Measurements from ENCODE around the gene NPHS1. TPM values are rescaled to one million over a fixed set of nuclear protein-coding genes. Genes with fewer than 3 reads are reported as not detected.
"Not testable (repeated sequence)": the region's sequence is repeated elsewhere in the genome, so short reads cannot be mapped to it uniquely, and the experiment has no call there.

NPHS1 gene
- total RNA-seq, 1 donor from 2014 or later, result not detected

GRCh38 chr19:35853038-35853756 is 893 bp upstream of the NPHS1 start:
- intact Hi-C loops (cut with DNase I), result no loop called here
- DNase-seq (ENCODE audit: missing footprints), result peak; percentile 11
- ATAC-seq, result no peak

GRCh38 chr19:35851213-35852028 is 883 bp downstream of the NPHS1 start:
- intact Hi-C loops (cut with DNase I), result no loop called here
- ATAC-seq (no peak), DNase-seq (ENCODE audit: missing footprints) (no peak)

GRCh38 chr19:35848919-35849505 is 3.3 kb downstream of the NPHS1 start:
- ATAC-seq (no peak), DNase-seq (ENCODE audit: missing footprints) (no peak)
- intact Hi-C loops (cut with DNase I), result no loop called here

- intact Hi-C loops (cut with DNase I), result no loop called here
- DNase-seq (ENCODE audit: missing footprints) (no peak), ATAC-seq (no peak)
These were observed 3.8 kb downstream of the NPHS1 start for GRCh38 chr19:35848486-35848885.

GRCh38 chr19:35847911-35848310 is 4.4 kb downstream of the NPHS1 start:
- intact Hi-C loops (cut with DNase I), result no loop called here
- no peak for ATAC-seq
- no peak for DNase-seq (ENCODE audit: missing footprints)

DNA sequence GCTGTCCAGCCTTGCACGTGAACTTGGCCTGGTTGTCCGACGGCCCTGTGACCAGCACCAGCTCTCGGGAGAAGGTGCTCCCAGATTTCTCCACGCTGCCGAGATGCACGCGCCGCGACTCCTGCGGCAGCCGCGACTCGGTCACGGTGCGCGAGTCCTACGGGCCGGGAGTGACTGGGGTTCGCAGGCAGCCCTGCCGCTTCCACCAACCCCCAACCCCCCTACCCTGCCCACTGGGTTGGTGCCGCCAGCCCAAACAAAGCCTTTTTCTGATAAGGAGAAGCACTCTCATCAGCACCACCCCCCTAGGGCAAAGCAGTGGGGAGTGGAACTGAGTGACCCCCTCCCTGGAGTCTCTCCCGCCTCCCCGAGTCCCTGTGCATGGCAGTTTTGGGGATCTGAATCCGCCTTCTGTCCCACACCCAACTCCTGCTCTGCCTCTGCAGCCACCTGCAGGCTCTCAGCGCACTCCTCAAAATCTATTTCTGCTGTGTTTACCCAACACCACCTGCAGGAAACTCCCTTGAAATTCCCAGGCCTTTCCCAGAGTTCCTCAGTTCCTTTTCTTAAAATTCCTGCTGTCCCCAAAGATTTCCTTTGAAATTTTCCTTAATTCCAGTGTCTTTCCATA is 6.2 kb downstream of the NPHS1 start:
- no peak for DNase-seq (ENCODE audit: missing footprints)
- ATAC-seq, result no peak
- intact Hi-C loops (cut with DNase I), result no loop called here

- ATAC-seq, result peak; percentile 13
These were observed 6.9 kb downstream of the NPHS1 start for GRCh38 chr19:35845215-35846037.

GRCh38 chr19:35844482-35845214 is 7.7 kb downstream of the NPHS1 start:
- intact Hi-C loops (cut with DNase I), result no loop called here
- DNase-seq (ENCODE audit: missing footprints) (no peak), ATAC-seq (no peak)

More at GRCh38 chr19:35845215-35846037, 6.9 kb downstream of the NPHS1 start:
- no peak for DNase-seq (ENCODE audit: missing footprints)
- intact Hi-C loops (cut with DNase I), result no loop called here

DNA sequence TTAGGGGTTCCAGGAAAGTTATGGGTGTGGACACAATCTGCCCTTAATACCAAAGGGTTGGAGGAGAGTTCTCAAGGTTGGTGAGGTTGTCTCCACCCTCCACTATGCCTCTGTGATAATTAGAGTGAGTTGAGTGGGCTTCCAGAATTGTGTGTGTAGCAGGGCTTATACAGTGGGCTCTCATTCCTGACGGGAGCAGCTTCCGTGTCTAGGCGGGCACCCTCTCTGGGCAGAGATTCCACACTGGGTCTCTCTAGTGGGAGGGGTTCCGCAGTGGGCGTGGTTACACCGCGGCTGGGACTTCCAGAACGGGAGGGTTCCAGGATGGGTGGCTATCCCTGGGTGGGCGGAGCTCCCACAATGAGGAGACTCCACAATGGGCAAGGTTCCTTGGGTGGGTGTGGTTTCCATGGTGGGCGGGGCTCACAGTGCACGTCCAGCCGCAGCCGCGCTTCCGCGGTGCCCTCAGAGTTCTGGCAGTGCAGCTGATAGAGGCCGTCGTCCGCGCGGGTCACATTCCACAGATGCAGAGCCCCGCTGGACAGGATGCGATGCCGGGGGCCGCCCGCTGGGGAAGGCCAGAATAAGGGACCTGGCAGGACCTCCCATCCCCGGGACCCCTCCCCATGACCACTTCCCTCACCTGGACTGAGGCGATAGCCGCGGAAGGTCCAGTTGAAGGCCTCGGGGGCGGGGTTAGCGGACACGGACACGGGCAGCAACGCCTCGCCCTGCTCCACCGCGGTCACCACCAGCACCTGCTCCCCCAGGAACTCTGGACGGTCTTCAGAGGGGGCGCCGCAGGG is 8.4 kb downstream of the NPHS1 start:
- ATAC-seq (no peak), DNase-seq (ENCODE audit: missing footprints) (no peak)
- intact Hi-C loops (cut with DNase I), result no loop called here

DNA sequence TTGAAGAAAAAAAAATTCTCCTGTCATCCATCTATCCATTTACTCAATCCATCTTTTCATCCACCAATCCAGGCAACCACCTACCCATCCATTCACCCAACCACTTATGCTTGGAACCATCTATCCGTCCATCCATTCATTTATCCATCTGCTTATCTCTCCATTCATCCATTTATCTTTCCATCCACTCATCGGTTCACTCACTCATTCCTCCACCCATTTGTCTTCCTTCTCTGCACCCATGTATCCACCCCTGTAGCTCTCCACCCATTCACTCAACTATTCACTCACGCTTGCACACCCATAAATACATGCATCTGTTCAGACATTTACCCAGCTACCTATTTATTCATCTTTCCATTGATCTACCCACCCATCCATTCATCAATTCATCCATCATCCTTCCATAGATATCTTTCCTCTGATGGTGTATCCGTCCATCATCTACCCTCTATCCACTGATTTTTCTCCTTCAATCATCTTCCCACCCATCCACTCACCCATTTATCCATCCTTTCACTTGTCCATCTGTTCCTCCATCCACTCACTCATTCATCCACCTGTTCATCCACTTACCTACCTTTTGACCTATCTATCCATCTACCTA is 9.5 kb downstream of the NPHS1 start:
- intact Hi-C loops (cut with DNase I), result no loop called here
- ATAC-seq (no peak), DNase-seq (ENCODE audit: missing footprints) (no peak)

GRCh38 chr19:35841961-35842595 is 10.2 kb downstream of the NPHS1 start:
- no peak for ATAC-seq
- no peak for DNase-seq (ENCODE audit: missing footprints)
- intact Hi-C loops (cut with DNase I), result no loop called here

DNA sequence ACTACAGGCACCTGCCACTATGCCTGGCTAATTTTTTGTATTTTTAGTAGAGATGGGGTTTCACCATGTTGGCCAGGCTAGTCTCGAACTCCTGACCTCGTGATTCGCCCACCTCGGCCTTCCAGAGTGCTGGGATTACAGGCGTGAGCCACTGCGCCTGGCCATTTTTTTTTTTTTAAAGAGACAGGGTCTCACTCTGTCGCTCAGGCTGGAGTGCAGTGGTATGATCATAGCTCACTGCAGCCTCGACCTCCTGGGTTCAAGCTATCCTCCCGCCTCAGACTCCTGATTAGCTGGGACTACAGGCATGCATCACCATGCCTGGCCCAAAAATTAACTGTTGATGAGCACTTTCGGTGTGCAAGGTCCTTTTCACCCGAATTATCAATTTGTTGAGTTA is 16.2 kb downstream of the NPHS1 start:
- intact Hi-C loops (cut with DNase I); DNase-seq (ENCODE audit: missing footprints); ATAC-seq: not testable (repeated sequence)

- no peak for DNase-seq (ENCODE audit: missing footprints)
- intact Hi-C loops (cut with DNase I), result no loop called here
- ATAC-seq, result no peak
These were observed 18.3 kb downstream of the NPHS1 start for GRCh38 chr19:35833972-35834371.

DNA sequence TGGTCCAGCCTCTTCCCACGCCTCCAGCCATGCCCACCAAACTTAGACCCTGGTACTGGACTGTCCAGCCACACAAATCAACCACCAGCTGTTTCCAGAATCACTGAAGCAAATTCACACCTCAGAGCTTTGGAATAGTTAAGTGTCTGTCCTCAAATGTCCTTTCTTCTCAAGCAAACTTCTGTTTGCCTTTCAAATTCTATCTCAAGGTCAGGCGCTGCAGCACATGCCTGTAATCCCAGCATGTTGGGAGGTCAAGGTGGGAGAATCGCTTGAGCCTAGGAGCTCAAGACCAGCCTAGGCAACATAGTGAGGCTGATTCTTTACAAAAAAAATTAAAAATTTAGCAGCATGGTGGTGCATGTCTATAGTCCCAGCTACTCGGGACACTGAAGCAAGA is 20.2 kb downstream of the NPHS1 start:
- DNase-seq (ENCODE audit: missing footprints) (no peak), ATAC-seq (no peak)
- intact Hi-C loops (cut with DNase I), result no loop called here

DNA sequence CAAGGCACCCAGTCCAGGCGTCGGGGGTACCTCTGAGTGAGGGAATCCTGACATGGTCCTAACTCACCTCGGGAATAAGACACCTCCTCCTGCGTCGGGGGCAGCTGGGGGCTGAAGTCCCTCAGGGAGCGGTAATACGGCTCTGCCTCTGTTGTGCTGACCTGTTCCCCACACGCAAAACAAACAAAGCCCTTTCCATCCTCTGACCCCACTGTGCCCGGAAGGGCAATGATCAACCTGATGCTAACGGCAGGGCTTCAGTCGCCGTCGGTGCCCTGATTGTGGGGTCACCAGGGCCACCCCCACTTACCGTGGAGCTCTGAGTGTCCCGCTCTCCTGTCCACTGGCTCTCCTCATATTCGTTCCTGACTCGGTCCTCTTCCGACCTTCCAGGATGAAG is 21.3 kb downstream of the NPHS1 start:
- DNase-seq (ENCODE audit: missing footprints), result no peak
- no peak for ATAC-seq
- intact Hi-C loops (cut with DNase I), result no loop called here

DNA sequence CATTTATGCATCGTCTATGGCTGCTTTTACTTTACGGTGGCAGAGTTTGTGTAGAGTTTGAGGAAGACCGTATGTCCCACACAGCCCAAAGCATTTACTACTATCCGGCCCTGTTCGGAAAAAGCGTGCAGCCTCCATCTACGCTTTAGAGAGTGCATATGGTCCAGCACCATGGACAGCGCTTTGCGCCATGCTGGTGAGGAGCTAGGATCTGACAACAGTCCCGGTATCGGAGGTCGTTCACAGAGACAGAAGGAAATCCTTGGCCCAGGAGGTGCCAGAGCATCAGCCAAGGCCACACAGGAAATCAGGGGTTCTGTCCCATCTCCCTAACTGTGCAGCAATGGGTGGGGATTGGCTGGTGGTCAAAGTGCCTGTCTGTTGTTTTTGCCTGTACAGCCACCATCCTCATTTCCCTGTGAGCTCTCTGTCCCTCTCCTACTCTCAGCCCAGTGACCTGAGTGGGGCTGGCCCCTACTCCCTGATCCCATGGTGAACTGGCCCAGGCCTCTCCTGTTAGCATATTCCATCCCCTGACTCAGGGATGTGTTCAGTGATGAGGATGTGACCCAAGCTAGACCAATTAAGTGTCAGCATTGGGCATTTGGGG is 23.5 kb downstream of the NPHS1 start:
- intact Hi-C loops (cut with DNase I), result no loop called here
- no peak for DNase-seq (ENCODE audit: missing footprints)
- ATAC-seq, result peak; percentile 57
